ENCODE results near the gene ITGAX.
"Not testable (repeated sequence)": the region's sequence is repeated elsewhere in the genome, so short reads cannot be mapped to it uniquely, and the experiment has no call there.

ITGAX gene

DNA sequence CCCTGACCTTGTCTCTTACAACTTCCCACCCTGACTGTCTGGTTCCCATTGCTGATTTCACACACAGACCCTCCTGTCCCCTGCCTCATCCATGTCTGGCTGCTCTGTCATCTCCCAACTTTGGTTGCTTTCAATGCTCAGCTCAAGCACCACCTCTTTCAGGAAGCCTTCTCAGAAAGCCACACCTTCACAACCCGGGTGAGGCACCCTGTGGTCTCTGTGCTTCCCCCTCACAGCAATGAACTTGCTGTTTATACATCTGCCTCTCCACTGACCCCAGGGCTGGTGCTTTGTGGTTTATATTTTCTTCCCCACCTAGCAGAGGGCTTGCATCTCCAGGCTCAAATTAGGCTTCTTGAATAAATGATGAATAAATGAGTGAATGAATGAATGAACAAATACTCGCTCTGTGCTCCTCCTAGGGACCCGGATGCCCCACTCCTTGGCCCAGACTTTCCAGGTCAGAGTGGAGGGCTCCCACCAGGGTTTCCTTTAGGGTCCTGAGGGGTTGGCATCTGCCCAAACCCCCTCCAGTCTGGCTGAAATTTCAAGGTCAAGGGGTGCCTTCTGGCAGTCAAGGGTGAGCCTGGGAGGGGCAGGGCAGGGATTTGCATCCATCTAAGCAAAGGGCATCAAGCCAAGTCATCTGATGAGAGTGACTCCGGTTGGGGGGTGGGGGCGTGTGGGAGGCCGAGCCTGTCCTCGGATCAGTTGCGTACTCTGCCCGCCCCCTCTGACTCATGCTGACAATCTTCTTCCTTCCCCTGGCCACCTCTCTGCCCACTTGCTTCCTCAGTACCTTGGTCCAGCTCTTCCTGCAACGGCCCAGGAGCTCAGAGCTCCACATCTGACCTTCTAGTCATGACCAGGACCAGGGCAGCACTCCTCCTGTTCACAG, at the start of gene ITGAX:
ITGAX (plus strand) TSS at position 783 of the 898 bp plus-strand sequence; CDS start at position 862, 79 bp downstream.
- no peak for DNase-seq

GRCh38 chr16:31305219-31305618, 49.8 kb upstream of the ITGAX start:
- no peak for DNase-seq

DNA sequence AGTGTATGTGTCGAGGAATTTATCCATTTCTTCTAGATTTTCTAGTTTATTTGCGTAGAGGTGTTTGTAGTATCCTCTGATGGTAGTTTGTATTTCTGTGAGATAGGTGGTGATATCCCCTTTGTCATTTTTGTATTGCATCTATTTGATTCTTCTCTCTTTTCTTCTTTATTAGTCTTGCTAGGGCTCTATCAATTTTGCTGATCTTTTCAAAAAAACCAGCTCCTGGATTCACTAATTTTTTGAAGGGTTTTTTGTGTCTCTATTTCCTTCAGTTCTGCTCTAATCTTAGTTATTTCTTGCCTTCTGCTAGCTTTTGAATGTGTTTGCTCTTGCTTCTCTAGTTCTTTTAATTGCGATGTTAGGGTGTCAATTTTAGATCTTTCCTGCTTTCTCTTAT, 46.6 kb upstream of the ITGAX start:
- not testable (repeated sequence) for DNase-seq

DNA sequence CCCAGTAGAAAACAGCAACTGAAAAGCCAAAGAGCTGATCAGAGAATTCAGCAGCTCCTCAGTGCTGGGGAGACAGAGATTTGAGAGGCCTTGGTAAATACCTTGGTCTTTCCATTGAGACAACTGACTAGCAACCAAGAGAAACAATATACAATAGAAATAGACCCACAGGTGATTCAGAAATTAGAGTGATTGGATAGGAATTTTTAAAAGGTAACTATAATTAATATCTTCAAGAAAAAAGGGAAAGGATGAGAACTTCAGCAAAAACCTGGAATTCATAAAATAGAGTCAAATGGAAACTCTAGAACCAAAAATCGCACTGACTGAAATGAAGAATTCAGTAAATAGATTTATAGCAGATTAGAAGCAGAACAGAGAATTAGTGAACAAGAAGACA, 32.5 kb upstream of the ITGAX start:
- no peak for DNase-seq

GRCh38 chr16:31323959-31324629, 30.9 kb upstream of the ITGAX start:
- DNase-seq: no peak

- DNase-seq: no peak
These were observed 29.8 kb upstream of the ITGAX start for GRCh38 chr16:31325171-31325570.

- no peak for DNase-seq
These were observed 27.2 kb upstream of the ITGAX start for GRCh38 chr16:31327646-31328225.

DNA sequence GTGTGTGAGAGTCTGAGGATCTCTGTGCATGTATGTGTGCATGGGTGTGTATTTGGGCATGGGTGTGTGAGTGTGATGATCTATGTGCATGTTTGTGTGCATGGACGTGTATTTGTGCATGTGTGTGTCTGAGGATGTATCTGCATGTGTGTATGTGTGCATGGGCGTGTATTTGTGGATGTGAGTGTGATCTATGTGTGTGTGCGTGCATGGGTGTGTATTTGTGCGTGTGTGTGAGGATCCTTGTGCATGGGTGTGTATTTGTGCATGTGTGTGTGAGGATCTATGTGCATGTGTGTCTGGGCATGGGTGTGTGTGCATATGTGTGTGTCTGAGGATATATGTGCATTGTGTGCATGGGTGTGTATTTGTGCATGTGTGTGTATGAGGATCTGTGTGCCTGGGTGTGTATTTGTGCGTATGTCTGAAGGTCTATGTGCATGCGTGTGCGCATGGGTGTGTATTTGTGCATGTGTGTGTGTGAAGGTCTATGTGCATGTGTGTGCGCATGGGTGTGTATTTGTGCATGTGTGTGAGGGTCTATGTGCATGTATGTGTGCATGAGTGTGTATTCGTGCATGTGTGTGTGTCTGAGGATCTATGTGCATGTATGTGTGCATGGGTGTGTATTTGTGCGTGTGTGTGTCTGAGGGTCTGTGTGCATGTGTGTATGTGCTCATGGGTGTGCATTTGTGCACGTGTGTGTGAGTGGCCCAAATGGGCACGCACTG, 26.5 kb upstream of the ITGAX start:
- no peak for DNase-seq

DNA sequence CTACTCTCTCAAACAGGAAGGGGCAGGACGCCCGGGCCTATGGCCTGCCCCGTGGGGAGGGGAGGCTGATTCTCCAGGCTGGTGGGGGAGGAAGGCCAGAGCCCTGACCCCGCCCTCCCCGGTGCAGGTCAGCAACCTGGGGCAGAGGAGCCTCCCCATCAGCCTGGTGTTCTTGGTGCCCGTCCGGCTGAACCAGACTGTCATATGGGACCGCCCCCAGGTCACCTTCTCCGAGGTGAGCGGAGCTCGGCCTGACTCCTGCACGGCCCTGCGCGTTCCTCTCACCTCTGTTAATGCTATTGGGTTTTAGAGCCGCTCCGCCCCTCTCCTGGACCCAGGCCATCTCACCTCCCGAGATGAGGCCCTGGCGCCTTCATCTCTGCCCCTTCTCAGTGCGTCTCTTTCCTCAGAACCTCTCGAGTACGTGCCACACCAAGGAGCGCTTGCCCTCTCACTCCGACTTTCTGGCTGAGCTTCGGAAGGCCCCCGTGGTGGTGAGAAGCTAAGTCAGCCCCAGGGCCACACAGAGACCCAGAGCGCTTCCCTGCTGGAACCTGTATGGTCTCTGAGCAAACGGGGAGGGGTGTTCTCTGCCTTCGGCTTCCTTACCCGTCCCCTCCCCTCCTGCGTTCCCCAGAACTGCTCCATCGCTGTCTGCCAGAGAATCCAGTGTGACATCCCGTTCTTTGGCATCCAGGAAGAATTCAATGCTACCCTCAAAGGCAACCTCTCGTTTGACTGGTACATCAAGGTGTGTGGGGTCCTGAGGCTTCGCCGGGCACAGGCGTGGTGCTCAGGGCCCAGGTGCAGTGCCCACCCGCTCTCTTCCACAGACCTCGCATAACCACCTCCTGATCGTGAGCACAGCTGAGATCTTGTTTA, 25.1 kb upstream of the ITGAX start:
- DNase-seq: no peak

DNA sequence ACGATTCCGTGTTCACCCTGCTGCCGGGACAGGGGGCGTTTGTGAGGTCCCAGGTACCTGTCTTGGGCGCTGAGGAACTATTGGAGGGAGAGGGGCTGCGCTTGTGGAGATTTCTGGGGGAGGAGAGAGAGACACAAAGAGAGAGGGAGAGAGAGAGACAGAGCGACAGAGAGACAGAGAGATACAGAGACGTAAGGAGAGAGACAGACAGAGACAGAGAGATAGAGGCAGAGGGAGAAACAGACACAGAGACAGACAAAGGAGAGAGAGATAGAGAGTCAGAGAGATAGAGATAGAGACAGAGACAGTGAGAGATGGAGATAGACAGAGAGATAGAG, 24.5 kb upstream of the ITGAX start:
- no peak for DNase-seq

DNA sequence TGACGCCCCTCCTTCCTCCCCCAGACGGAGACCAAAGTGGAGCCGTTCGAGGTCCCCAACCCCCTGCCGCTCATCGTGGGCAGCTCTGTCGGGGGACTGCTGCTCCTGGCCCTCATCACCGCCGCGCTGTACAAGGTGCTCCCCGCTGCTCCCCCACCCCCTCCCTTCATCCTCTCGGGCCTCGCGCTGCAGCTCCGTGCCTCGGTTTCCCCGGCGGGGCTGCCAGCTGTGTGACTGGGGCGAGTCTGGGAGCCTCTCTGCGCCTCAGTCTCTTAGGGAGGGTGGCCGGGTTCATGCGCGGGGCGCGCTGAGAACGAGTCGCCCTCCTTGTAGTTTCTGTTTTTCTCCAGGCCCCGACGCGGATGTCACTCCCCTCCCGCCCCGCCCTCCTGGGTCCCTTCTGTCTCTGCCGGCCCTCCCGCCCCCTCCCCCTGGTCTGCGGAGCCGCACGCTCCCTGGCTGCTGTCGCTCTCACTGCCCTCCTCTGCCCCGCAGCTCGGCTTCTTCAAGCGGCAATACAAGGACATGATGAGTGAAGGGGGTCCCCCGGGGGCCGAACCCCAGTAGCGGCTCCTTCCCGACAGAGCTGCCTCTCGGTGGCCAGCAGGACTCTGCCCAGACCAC, 23.7 kb upstream of the ITGAX start:
- no peak for DNase-seq

GRCh38 chr16:31331807-31332301, 23.1 kb upstream of the ITGAX start:
- no peak for DNase-seq

DNA sequence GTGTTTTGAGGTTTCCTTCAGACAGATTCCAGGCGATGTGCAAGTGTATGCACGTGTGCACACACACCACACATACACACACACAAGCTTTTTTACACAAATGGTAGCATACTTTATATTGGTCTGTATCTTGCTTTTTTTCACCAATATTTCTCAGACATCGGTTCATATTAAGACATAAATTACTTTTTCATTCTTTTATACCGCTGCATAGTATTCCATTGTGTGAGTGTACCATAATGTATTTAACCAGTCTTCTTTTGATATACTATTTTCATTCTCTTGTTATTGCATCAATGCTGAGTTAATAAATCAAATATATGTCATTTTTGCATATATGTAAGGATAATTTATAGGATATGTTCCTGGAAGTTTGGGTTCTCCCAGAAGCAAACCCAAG, 22.4 kb upstream of the ITGAX start:
- no peak for DNase-seq

GRCh38 chr16:31333686-31334649, 21.0 kb upstream of the ITGAX start:
- no peak for DNase-seq

- DNase-seq: no peak
These were observed 20.0 kb upstream of the ITGAX start for GRCh38 chr16:31334934-31335333.

- no peak for DNase-seq
These were observed 19.5 kb upstream of the ITGAX start for GRCh38 chr16:31335431-31335830.

DNA sequence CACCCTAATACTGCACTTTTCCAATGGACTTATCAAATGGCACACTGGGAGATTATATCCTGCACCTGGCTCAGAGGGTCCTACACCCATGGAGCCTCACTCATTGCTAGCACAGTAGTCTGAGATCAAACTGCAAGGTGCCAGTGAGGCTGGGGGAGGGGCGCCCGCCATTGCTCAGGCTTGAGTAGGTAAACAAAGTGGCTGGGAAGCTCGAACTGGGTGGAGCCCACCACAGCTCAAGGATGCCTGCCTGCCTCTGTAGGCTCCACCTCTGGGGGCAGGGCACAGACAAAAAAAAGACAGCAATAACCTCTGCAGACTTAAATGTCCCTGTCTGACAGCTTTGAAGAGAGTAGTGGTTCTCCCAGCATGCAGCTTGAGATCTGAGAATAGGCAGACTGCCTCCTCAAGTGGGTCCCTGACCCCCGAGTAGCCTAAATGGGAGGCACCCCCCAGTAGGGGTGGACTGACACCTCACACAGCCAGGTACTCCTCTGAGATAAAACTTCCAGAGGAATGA, 16.8 kb upstream of the ITGAX start:
- DNase-seq: not testable (repeated sequence)

DNA sequence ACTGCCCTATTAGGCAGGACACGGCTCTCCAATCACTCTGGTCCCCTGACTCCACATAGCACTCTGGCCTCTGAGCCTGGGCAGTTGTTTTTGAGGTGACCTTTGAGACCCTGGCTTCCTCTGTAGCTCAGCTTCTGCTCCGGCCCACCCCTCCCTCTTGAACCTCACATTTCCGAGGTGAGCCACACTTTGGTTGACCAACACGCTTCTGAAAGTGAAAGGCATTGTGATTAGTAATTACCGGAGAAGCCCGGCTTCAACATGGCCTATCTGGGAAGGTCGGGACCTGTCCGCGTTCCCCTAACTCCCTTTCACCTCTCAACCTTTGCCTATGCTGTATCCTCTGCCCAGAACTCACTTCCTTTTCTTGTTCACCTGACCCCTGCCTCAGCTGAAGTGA, 10.3 kb upstream of the ITGAX start:
- no peak for DNase-seq

GRCh38 chr16:31347445-31347844, 7.5 kb upstream of the ITGAX start:
- no peak for DNase-seq

DNA sequence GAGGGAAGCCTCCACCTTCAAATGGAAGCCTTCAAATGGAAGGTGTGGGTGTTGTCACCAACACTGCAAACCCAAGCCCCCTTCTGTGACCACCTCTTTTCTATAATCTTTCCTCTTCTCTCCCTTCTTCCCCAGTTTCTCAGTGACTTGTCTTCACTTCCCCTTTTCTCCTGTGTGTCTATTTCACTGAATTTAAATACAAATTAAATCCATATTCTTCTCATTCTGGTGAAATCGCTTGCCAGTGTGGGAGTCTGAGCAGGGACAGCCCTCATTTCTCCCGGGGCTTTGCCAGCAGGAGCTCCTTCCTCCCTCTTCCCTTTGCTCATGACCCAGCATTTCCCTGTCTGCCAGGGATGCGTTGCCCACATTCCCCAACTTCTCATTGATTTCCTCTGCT, 6.4 kb upstream of the ITGAX start:
- DNase-seq: no peak

Data from activated CD4-positive, alpha-beta T cell treated with anti-CD3 and anti-CD28 coated beads for 1 hour (primary cell).